ENCODE data around the gene EMX1.

GRCh38 chr2:72901426-72901825, 15.9 kb upstream of the EMX1 start:
- TF ChIP-seq EZH2 (IDR thresholded peaks at IDR 0.05; ENCODE audit: borderline replicate concordance, low read depth, low read length, severe bottlenecking): no peak
- TF ChIP-seq, protein P1, sequence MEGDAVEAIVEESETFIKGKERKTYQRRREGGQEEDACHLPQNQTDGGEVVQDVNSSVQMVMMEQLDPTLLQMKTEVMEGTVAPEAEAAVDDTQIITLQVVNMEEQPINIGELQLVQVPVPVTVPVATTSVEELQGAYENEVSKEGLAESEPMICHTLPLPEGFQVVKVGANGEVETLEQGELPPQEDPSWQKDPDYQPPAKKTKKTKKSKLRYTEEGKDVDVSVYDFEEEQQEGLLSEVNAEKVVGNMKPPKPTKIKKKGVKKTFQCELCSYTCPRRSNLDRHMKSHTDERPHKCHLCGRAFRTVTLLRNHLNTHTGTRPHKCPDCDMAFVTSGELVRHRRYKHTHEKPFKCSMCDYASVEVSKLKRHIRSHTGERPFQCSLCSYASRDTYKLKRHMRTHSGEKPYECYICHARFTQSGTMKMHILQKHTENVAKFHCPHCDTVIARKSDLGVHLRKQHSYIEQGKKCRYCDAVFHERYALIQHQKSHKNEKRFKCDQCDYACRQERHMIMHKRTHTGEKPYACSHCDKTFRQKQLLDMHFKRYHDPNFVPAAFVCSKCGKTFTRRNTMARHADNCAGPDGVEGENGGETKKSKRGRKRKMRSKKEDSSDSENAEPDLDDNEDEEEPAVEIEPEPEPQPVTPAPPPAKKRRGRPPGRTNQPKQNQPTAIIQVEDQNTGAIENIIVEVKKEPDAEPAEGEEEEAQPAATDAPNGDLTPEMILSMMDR (IDR thresholded peaks at IDR 0.05; ENCODE audit: borderline replicate concordance, extremely low read depth, low read length, poor library complexity, severe bottlenecking): no peak
